ENCODE data around the gene AGMO.

The AGMO gene

GRCh38 chr7:15446722-15447121 is 115.1 kb downstream of the AGMO start:
- no peak for DNase-seq

GRCh38 chr7:15446280-15446679 is 115.5 kb downstream of the AGMO start:
- DNase-seq = no peak

- DNase-seq = no peak
Measured at GRCh38 chr7:15441915-15442314, 119.9 kb downstream of the AGMO start.

GRCh38 chr7:15440482-15440881 is 121.3 kb downstream of the AGMO start:
- DNase-seq = no peak

- no peak for DNase-seq
Measured at GRCh38 chr7:15439853-15440252, 122.0 kb downstream of the AGMO start.

GRCh38 chr7:15433151-15433550 is 128.7 kb downstream of the AGMO start:
- no peak for DNase-seq

GRCh38 chr7:15430911-15431310 is 130.9 kb downstream of the AGMO start:
- DNase-seq = no peak

GRCh38 chr7:15430191-15430590 is 131.6 kb downstream of the AGMO start:
- DNase-seq = no peak

- DNase-seq = no peak
Measured at GRCh38 chr7:15424468-15424867, 137.3 kb downstream of the AGMO start.

- no peak for DNase-seq
Measured at GRCh38 chr7:15419596-15419995, 142.2 kb downstream of the AGMO start.

- DNase-seq = no peak
Measured at GRCh38 chr7:15418264-15418663, 143.6 kb downstream of the AGMO start.

DNA sequence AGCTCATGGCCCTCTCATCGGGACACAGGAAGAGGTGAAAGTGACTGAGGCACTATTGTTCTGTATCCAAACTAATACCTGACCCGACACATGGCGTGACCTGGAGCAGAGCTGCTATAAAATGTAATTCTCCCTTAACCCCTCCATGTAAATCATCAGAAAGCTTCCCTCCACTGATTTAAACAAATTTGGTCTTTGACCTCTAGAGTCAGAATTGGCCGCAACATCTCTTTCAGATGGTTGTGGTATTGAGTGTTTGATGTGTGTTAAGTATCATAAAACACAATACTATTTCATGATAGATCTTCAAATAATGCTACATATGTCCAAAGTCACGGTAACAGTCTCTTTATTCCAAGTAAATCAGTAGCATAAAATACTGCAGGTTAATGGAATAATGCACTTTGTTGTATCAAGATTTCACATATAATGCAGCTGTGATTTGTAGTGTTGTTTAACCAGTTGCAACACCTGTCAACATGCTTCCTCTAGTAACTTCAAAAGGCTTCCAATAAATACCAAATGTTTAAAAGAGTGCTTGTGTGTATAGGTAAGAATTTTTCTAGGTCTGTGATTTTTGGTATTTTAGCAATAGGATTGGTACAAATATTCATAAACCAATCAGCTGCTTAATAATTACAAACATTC is 144.3 kb downstream of the AGMO start:
- DNase-seq = no peak

DNA sequence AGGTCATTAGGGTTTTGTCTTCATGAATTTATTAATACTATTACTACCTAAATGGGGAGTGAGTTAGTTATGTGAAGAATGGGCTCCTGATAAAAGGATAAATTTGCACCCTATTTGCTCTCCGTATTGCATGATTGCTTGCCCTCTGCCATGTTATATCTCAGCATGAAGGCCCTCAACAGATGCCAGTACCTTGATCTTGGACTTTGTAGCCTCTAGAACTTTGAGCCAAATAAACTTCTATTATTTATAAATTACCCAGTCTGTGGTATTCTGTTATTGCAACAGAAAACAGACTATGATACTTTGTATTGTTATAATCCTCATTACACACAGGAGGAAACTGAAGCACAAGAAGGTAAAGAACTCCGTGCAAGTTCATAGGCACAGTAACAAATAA is 150.8 kb downstream of the AGMO start:
- no peak for DNase-seq

- DNase-seq = no peak
Measured at GRCh38 chr7:15407910-15408309, 153.9 kb downstream of the AGMO start.

DNA sequence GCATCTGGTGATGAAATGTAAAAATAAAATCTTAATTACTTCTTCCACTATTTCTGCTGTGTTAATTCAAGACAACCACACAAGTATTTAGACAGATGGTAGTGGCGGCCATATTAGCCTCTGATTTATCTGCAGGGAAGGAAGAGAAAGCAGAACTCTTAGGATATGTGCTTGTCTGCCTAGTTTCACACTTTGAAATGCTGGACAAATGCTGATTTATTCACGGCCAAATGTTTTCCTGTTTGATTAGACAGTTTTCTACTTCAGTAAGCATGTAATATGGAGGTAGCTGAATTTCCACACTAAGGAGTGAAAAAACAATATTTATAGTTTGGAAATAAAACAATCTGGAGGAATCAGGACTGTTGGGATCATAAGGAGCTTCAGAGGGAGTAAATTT is 158.1 kb downstream of the AGMO start:
- DNase-seq = no peak

DNA sequence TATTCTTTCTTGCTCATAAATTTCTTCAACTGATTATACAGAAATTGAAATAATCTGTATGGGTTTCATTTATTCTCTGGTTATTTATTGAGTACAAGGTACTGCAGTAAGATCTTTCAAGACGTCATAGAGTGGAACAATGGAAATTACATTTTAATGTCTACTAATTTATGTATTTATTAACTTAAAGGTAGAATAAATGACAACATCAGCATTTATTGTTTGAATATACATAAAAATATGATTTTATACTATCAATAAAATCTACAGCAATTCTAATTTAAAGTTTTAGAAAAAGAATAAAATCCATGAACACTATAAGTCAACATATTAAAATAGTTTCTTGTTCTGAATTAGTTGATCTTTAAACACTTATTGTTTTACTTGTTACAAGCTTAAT is 158.5 kb downstream of the AGMO start:
- no peak for DNase-seq

DNA sequence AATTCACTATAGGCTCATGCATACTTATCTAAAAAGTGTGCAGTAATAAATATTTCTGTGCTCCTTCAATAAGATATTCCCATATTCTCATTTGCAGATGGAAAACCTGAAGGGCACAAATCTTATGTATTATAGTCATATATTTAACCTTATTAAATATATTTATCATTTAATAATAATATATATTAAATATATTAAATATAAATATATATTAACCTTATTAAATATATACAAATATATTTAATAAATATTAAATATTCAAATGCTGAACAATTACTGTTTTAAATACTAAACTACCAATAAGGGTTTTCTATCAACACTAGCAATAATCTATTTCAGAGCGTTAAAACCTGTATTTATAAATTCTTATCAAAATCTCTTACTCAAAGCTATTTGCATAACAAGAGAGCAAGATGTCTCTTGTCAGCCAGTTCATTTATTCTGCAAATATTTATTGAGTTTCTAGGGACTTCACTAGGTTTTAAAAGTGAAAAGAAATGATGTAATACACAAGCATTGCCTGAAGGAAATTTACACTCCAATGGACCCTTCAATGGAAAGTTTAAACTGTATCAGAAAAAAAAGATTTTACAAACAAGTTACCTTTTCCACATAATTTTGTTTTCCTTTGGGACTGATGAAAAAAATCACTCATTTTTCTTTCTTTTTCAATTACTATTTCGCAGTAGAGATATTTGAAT is 159.2 kb downstream of the AGMO start:
- no peak for DNase-seq

DNA sequence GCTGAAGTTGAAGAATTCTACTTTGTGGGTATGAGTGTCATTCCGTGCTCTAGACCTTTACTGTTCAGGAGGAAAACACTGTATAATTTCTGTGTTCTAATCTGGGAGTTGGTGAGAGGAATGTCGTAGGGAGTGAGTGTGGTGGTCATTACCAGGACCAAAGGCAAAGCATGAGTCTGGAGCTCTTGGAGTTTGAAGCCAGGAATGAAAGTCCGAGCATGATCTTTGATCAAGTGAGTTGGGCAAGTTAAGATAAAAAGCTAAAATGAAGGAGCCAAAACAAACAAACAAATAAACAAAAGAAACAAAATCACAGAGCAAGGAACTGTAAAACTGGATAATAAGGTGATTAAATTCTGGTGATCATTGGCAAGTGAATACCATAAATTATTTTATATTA is 161.4 kb downstream of the AGMO start:
- no peak for DNase-seq

GRCh38 chr7:15399441-15399840 is 162.4 kb downstream of the AGMO start:
- no peak for DNase-seq

DNA sequence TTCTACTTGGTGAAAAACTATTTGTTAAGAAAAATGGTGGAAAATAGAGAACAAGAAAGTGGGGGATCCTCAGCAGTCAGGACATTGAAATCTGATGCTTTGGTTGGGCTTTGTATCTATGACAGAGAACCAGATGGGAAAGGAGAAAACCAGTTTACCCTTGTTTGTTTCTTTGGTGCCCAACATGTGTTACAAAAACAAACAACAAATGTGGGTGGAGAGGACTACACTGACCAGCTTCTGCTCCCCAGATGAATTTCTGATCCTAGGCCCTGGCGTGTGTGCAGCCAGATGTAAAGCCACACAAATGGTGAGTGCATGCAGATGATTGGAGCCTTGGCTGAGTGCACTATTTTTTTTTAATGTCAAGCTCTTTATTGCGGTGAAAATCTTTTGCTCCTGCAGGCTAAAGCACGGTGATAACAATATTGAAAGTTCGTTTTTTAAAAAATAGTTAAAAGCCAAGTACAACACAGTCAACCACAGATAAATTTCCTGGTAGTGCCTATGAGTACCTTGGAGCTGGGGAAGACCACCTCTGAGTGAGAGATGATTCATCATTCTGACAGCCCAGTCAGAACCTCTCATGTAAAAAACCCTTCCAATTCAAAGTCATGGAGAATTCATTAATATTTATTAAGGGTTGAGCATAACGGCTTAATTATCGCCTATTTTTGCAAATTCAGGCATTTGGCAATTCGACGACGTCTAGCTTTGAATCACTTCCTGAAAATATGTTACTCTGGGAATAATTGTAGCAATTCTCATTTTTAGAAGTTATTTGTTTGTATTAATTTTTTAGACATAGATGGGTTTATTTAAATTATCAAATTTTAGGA is 163.7 kb downstream of the AGMO start:
- DNase-seq = no peak

DNA sequence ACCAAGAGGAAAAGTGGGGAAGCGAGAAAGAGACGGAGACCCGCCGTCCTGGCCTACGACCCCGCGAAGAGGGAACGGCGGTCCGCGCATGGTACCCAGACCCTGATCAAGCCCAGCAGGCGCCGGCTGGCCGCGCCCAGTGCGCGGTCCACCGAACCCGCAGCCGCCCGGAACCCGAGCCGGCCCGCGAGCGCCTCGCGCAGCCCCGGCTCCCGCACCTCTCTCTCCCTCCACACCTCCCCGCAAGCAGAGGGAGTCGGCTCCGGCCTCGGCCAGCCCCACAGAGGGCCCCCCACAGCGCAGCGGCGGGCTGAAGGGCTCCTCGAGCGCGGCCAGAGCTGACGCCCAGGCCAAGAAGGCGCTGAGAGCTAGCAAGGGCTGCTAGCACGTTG is 164.7 kb downstream of the AGMO start:
- DNase-seq = no peak

DNA sequence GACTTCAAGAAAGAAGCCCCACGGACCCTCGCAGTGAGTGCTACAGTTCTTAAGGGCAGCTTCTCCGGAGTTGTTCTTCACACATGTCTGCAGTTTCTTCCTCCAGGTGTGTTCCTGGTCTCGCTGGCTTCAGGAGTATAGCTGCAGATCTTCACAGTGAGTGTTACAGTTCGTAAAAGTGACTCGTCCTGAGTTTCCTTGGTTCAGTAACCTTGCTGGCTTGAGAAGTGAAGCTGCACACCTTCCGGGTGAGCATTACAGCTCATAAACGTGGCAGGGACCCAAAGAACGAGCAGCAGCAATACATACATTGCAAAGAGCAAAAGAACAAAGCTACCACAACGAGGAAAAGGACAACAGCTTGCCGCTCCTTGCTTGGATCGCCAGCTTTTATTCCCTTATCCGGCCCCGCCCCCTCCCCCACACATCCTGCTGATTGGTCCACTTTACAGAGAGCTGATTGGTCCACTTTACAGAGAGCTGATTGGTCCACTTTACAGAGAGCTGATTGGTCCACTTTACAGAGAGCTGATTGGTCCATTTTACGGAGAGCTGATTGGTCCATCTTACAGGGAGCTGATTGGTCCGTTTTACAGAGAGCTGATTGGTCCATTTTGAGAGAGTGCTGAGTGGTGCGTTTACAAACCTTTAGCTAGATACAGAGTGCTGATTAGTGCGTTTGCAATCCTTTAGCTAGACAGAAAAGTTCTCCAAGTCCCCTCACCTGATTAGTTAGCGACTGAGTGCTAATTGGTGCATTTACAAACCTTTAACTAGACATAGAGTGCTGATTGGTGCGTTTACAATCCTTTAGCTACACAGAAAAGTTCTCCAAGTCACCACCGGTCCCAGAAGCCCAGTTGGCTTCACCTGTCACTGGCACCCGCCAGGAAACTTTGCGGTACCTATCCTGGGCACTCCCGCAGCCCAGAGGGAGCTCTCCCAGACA is 165.3 kb downstream of the AGMO start:
- no peak for DNase-seq

- DNase-seq = no peak
Measured at GRCh38 chr7:15389073-15389472, 172.7 kb downstream of the AGMO start.

All from NCI-H446 treated with DMSO at 0.1 percent for 48 hours (cell line).